Progenitor cell of endocrine pancreas (in vitro differentiated cells): ENCODE measurements around the gene ANKRD31. TPM values are rescaled to one million over a fixed set of nuclear protein-coding genes. Genes with fewer than 3 reads are reported as not detected.
"Not testable (repeated sequence)": the region's sequence is repeated elsewhere in the genome, so short reads cannot be mapped to it uniquely, and the experiment has no call there.

Experiments
- DNase-seq: peaks from one replicate; pipeline ENCODE4 v3.0.0; 2021; ENCODE audit warnings: low spot score; ENCODE audit not compliant: unreplicated experiment
- H3K27ac Mint-ChIP-seq: 2 replicates; pipeline ENCODE4 v1.8.0; 2021; ENCODE audit warnings: mild to moderate bottlenecking, moderate library complexity, mixed read lengths
- H3K27me3 Mint-ChIP-seq: 2 replicates; pipeline ENCODE4 v1.8.0; 2021; ENCODE audit warnings: mixed read lengths
- H3K36me3 Mint-ChIP-seq: 2 replicates; pipeline ENCODE4 v1.8.0; 2022; ENCODE audit warnings: mixed read lengths; ENCODE audit not compliant: insufficient read depth
- H3K4me1 Mint-ChIP-seq: 2 replicates; pipeline ENCODE4 v1.8.0; 2021; ENCODE audit warnings: low read depth, mixed read lengths
- H3K4me3 Mint-ChIP-seq: 2 replicates; pipeline ENCODE4 v1.8.0; 2021; ENCODE audit warnings: low read depth, mild to moderate bottlenecking, moderate library complexity, mixed read lengths
- H3K9me3 Mint-ChIP-seq: 2 replicates; pipeline ENCODE4 v1.8.0; 2021; ENCODE audit warnings: low read depth, mixed read lengths
- CTCF ChIP-seq: fragments of 200-600 bp; sonication (generic); IDR thresholded peaks from one replicate; pipeline ENCODE4 v1.5.0; 2021; ENCODE audit warnings: antibody characterized with exemption, mild to moderate bottlenecking; ENCODE audit not compliant: unreplicated experiment
- total RNA-seq: library from RNA; stranded (reverse); gene quantifications from 2 replicates; pipeline ENCODE4 v1.2.1, GENCODE V29; 2021

Gene ANKRD31
- total RNA-seq, 1 donor from 2014 or later: 0.55 TPM

- Mint-ChIP-seq H3K27ac (no peak overlapping the region), H3K36me3 (no peaks in the 10 kb centered on the region), H3K9me3 (no peaks in the 10 kb centered on the region), H3K27me3 (no peaks in the 10 kb centered on the region), H3K4me3 (no peak overlapping the region), H3K4me1 (no peaks in the 10 kb centered on the region)
- TF ChIP-seq CTCF: no peak
- DNase-seq: no peak
Observed at GRCh38 chr5:75091597-75091996, 145.1 kb downstream of the ANKRD31 start.

- no peaks in the 10 kb centered on the region for H3K27me3 Mint-ChIP-seq
- H3K4me3 Mint-ChIP-seq: no peak overlapping the region
- no peaks in the 10 kb centered on the region for H3K36me3 Mint-ChIP-seq
- no peak for DNase-seq
- H3K4me1 Mint-ChIP-seq: no peaks in the 10 kb centered on the region
- H3K27ac Mint-ChIP-seq: no peak overlapping the region
- no peaks in the 10 kb centered on the region for H3K9me3 Mint-ChIP-seq
- TF ChIP-seq CTCF: no peak
Observed at GRCh38 chr5:75089662-75090061, 147.0 kb downstream of the ANKRD31 start.

GRCh38 chr5:75089137-75089536 is 147.5 kb downstream of the ANKRD31 start:
- no peak for DNase-seq
- no peaks in the 10 kb centered on the region for H3K27me3 Mint-ChIP-seq
- H3K36me3 Mint-ChIP-seq: no peaks in the 10 kb centered on the region
- H3K4me1 Mint-ChIP-seq: no peaks in the 10 kb centered on the region
- H3K9me3 Mint-ChIP-seq: no peaks in the 10 kb centered on the region
- no peak for TF ChIP-seq CTCF
- H3K27ac Mint-ChIP-seq: no peak overlapping the region
- H3K4me3 Mint-ChIP-seq: no peak overlapping the region

GRCh38 chr5:75088648-75089047 is 148.0 kb downstream of the ANKRD31 start:
- H3K27ac Mint-ChIP-seq: no peak overlapping the region
- H3K4me3 Mint-ChIP-seq: no peak overlapping the region
- no peaks in the 10 kb centered on the region for H3K36me3 Mint-ChIP-seq
- no peaks in the 10 kb centered on the region for H3K27me3 Mint-ChIP-seq
- TF ChIP-seq CTCF: no peak
- no peak for DNase-seq
- H3K9me3 Mint-ChIP-seq: no peaks in the 10 kb centered on the region
- H3K4me1 Mint-ChIP-seq: no peaks in the 10 kb centered on the region

GRCh38 chr5:75081510-75081909 is 155.2 kb downstream of the ANKRD31 start:
- Mint-ChIP-seq H3K27me3 (no peaks in the 10 kb centered on the region), H3K9me3 (no peaks in the 10 kb centered on the region), H3K36me3 (no peaks in the 10 kb centered on the region), H3K4me3 (no peak overlapping the region), H3K27ac (no peak overlapping the region), H3K4me1 (no peaks in the 10 kb centered on the region)
- DNase-seq: no peak
- no peak for TF ChIP-seq CTCF

- not testable (repeated sequence) for H3K4me1 Mint-ChIP-seq, H3K27me3 Mint-ChIP-seq, H3K9me3 Mint-ChIP-seq, H3K36me3 Mint-ChIP-seq, H3K27ac Mint-ChIP-seq, DNase-seq, H3K4me3 Mint-ChIP-seq
Observed at GRCh38 chr5:75079346-75079745, 157.3 kb downstream of the ANKRD31 start.
